SK-N-SH treated with all-trans-retinoic acid at 6 μM for 48 hours (cell line): Measurements from ENCODE around the gene ACTN1.

Source experiments
- PATZ1 ChIP-seq: fragments of 250-450 bp; sonication (Bioruptor Pico); IDR thresholded peaks from 2 replicates; pipeline ENCODE4 v1.8.0; 2020; ENCODE audit warnings: mild to moderate bottlenecking, moderate library complexity, borderline replicate concordance
- RARB ChIP-seq: fragments of 250-450 bp; sonication (Bioruptor Pico); IDR thresholded peaks from 2 replicates; pipeline ENCODE4 v1.8.0; 2021; ENCODE audit warnings: mild to moderate bottlenecking, moderate library complexity
- TSHZ2 ChIP-seq: fragments of 250-450 bp; sonication (Bioruptor Pico); IDR thresholded peaks from 2 replicates; pipeline ENCODE4 v1.5.0; 2020; ENCODE audit warnings: mild to moderate bottlenecking, moderate library complexity
- ZC3H10 ChIP-seq: fragments of 250-450 bp; sonication (Bioruptor Pico); IDR thresholded peaks from 2 replicates; pipeline ENCODE4 v1.5.1; 2021; ENCODE audit warnings: mild to moderate bottlenecking, moderate library complexity
- TF ChIP-seq, protein P1 (sequence below): fragments of 250-450 bp; sonication (Bioruptor Pico); IDR thresholded peaks from 2 replicates; pipeline ENCODE4 v1.5.1; 2021; ENCODE audit warnings: mild to moderate bottlenecking, moderate library complexity

DNA sequence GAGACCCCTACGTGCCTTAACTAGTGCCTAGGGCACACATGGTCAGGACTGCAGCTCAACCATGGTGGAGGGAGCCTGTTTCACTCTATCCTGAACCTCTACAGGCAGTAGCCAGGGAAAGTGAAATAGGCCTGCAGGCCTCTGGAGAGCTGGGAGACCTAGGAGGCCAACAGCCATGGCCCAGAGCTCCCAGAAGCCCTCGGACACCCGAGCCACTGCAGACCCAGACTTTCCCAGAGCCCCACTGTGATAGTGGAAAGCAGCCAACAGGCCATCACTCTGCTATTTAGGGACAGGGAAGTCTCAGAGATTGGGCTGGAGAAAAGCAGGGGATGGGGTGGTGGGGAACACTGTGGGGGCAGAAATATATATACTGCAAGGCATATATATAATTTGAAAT, 129.7 kb downstream of the ACTN1 start:
- TF ChIP-seq ZC3H10 (CRISPR knock-in tag) (no peak), PATZ1 (CRISPR knock-in tag) (no peak), RARB (CRISPR knock-in tag) (no peak), TSHZ2 (CRISPR knock-in tag) (no peak)
- TF ChIP-seq, protein P1, sequence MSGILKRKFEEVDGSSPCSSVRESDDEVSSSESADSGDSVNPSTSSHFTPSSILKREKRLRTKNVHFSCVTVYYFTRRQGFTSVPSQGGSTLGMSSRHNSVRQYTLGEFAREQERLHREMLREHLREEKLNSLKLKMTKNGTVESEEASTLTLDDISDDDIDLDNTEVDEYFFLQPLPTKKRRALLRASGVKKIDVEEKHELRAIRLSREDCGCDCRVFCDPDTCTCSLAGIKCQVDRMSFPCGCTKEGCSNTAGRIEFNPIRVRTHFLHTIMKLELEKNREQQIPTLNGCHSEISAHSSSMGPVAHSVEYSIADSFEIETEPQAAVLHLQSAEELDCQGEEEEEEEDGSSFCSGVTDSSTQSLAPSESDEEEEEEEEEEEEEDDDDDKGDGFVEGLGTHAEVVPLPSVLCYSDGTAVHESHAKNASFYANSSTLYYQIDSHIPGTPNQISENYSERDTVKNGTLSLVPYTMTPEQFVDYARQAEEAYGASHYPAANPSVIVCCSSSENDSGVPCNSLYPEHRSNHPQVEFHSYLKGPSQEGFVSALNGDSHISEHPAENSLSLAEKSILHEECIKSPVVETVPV (CRISPR knock-in tag): no peak
